Measurements from ENCODE around the gene MDFIC. TPM values are rescaled to one million over a fixed set of nuclear protein-coding genes. Genes with fewer than 3 reads are reported as not detected.

Gene MDFIC
- polyA plus RNA-seq, 2 donors, result 9.8 to 14.5 TPM

- Histone ChIP-seq H3K4me3 (ENCODE audit: low read depth in 1 of 2, low read length in 2 of 2) (no peak overlapping the region), H3K36me3 (ENCODE audit: control insufficient read depth in 2 of 2, insufficient read depth in 2 of 2, low read length in 1 of 2) (no peaks in the 10 kb centered on the region), H3K27ac (ENCODE audit: low read depth in 2 of 2, low read length in 1 of 2) (no peak overlapping the region), H3K4me1 (ENCODE audit: control insufficient read depth in 2 of 2, insufficient read depth in 2 of 2, low read length in 1 of 2) (no peaks in the 10 kb centered on the region), H3K27me3 (ENCODE audit: control insufficient read depth in 1 of 2, insufficient read depth in 2 of 2, low read length in 2 of 2) (no peaks in the 10 kb centered on the region), H3K9me3 (ENCODE audit: control insufficient read depth in 2 of 2, insufficient read depth in 1 of 2, low read depth in 1 of 2, low read length in 1 of 2) (no peaks in the 10 kb centered on the region)
- 75 to 77% methylated on average over 3 of the region's 3 CpGs for WGBS, 2 donors
Measured at GRCh38 chr7:114962441-114962840, 40.5 kb downstream of the MDFIC start.

GRCh38 chr7:114966156-114966555 lies 44.3 kb downstream of the MDFIC start:
- WGBS, 2 donors, result 89 to 91% methylated on average over 2 of the region's 2 CpGs
- no peaks in the 10 kb centered on the region for H3K4me1 ChIP-seq (ENCODE audit: control insufficient read depth in 2 of 2, insufficient read depth in 2 of 2, low read length in 1 of 2)
- H3K27ac ChIP-seq (ENCODE audit: low read depth in 2 of 2, low read length in 1 of 2), result no peak overlapping the region
- no peaks in the 10 kb centered on the region for H3K27me3 ChIP-seq (ENCODE audit: control insufficient read depth in 1 of 2, insufficient read depth in 2 of 2, low read length in 2 of 2)
- no peak overlapping the region for H3K4me3 ChIP-seq (ENCODE audit: low read depth in 1 of 2, low read length in 2 of 2)
- H3K9me3 ChIP-seq (ENCODE audit: control insufficient read depth in 2 of 2, insufficient read depth in 1 of 2, low read depth in 1 of 2, low read length in 1 of 2), result no peaks in the 10 kb centered on the region
- H3K36me3 ChIP-seq (ENCODE audit: control insufficient read depth in 2 of 2, insufficient read depth in 2 of 2, low read length in 1 of 2), result no peaks in the 10 kb centered on the region

GRCh38 chr7:114969096-114969495 lies 47.2 kb downstream of the MDFIC start:
- no peaks in the 10 kb centered on the region for H3K9me3 ChIP-seq (ENCODE audit: control insufficient read depth in 2 of 2, insufficient read depth in 1 of 2, low read depth in 1 of 2, low read length in 1 of 2)
- no peaks in the 10 kb centered on the region for H3K36me3 ChIP-seq (ENCODE audit: control insufficient read depth in 2 of 2, insufficient read depth in 2 of 2, low read length in 1 of 2)
- no peak overlapping the region for H3K4me3 ChIP-seq (ENCODE audit: low read depth in 1 of 2, low read length in 2 of 2)
- H3K27me3 ChIP-seq (ENCODE audit: control insufficient read depth in 1 of 2, insufficient read depth in 2 of 2, low read length in 2 of 2), result no peaks in the 10 kb centered on the region
- H3K4me1 ChIP-seq (ENCODE audit: control insufficient read depth in 2 of 2, insufficient read depth in 2 of 2, low read length in 1 of 2), result no peaks in the 10 kb centered on the region
- H3K27ac ChIP-seq (ENCODE audit: low read depth in 2 of 2, low read length in 1 of 2), result no peak overlapping the region
- WGBS, 2 donors, result 94 to 96% methylated on average over 4 of the region's 4 CpGs

GRCh38 chr7:114970308-114970707 lies 48.4 kb downstream of the MDFIC start:
- Histone ChIP-seq H3K27me3 (ENCODE audit: control insufficient read depth in 1 of 2, insufficient read depth in 2 of 2, low read length in 2 of 2) (no peaks in the 10 kb centered on the region), H3K9me3 (ENCODE audit: control insufficient read depth in 2 of 2, insufficient read depth in 1 of 2, low read depth in 1 of 2, low read length in 1 of 2) (no peaks in the 10 kb centered on the region), H3K4me3 (ENCODE audit: low read depth in 1 of 2, low read length in 2 of 2) (no peak overlapping the region), H3K36me3 (ENCODE audit: control insufficient read depth in 2 of 2, insufficient read depth in 2 of 2, low read length in 1 of 2) (no peaks in the 10 kb centered on the region), H3K4me1 (ENCODE audit: control insufficient read depth in 2 of 2, insufficient read depth in 2 of 2, low read length in 1 of 2) (no peaks in the 10 kb centered on the region), H3K27ac (ENCODE audit: low read depth in 2 of 2, low read length in 1 of 2) (no peak overlapping the region)
- WGBS, 2 donors, result 84 to 87% methylated on average over 3 of the region's 3 CpGs

DNA sequence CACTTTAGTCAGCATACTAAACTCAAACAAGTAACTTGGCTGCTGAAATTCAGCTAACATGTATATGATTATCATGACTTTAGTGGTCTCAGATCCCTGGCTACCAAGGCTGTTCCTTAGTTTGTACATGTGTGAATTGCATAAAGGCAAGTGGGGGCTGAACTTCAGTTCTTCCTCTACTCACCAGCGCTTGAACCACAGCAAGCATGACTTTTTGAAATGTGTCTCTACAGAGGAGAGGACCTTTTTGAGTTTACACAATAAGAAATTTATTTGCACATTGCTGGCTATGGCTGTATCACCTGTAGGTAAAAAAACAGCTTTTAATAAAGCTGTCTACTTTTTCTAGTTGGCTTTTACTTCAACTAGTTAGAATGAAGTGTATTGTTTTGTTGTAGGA lies 48.8 kb downstream of the MDFIC start:
- WGBS, 2 donors, result 92 to 100% methylated on average over 1 of the region's 1 CpG
- no peaks in the 10 kb centered on the region for H3K9me3 ChIP-seq (ENCODE audit: control insufficient read depth in 2 of 2, insufficient read depth in 1 of 2, low read depth in 1 of 2, low read length in 1 of 2)

GRCh38 chr7:114972567-114972966 lies 50.7 kb downstream of the MDFIC start:
- no peaks in the 10 kb centered on the region for H3K36me3 ChIP-seq (ENCODE audit: control insufficient read depth in 2 of 2, insufficient read depth in 2 of 2, low read length in 1 of 2)
- 91 to 94% methylated on average over 3 of the region's 3 CpGs for WGBS, 2 donors

More for the DNA sequence above, 48.8 kb downstream of the MDFIC start:
- Histone ChIP-seq H3K36me3 (ENCODE audit: control insufficient read depth in 2 of 2, insufficient read depth in 2 of 2, low read length in 1 of 2) (no peaks in the 10 kb centered on the region), H3K27me3 (ENCODE audit: control insufficient read depth in 1 of 2, insufficient read depth in 2 of 2, low read length in 2 of 2) (no peaks in the 10 kb centered on the region), H3K4me1 (ENCODE audit: control insufficient read depth in 2 of 2, insufficient read depth in 2 of 2, low read length in 1 of 2) (no peaks in the 10 kb centered on the region), H3K4me3 (ENCODE audit: low read depth in 1 of 2, low read length in 2 of 2) (no peak overlapping the region), H3K27ac (ENCODE audit: low read depth in 2 of 2, low read length in 1 of 2) (no peak overlapping the region)

GRCh38 chr7:114973147-114973546 lies 51.3 kb downstream of the MDFIC start:
- H3K36me3 ChIP-seq (ENCODE audit: control insufficient read depth in 2 of 2, insufficient read depth in 2 of 2, low read length in 1 of 2), result no peaks in the 10 kb centered on the region
- no peaks in the 10 kb centered on the region for H3K4me1 ChIP-seq (ENCODE audit: control insufficient read depth in 2 of 2, insufficient read depth in 2 of 2, low read length in 1 of 2)
- H3K4me3 ChIP-seq (ENCODE audit: low read depth in 1 of 2, low read length in 2 of 2), result no peak overlapping the region
- H3K9me3 ChIP-seq (ENCODE audit: control insufficient read depth in 2 of 2, insufficient read depth in 1 of 2, low read depth in 1 of 2, low read length in 1 of 2), result no peaks in the 10 kb centered on the region
- WGBS, 2 donors, result 52 to 60% methylated on average over 3 of the region's 3 CpGs
- H3K27me3 ChIP-seq (ENCODE audit: control insufficient read depth in 1 of 2, insufficient read depth in 2 of 2, low read length in 2 of 2), result no peaks in the 10 kb centered on the region
- H3K27ac ChIP-seq (ENCODE audit: low read depth in 2 of 2, low read length in 1 of 2), result no peak overlapping the region

More at GRCh38 chr7:114972567-114972966, 50.7 kb downstream of the MDFIC start:
- Histone ChIP-seq H3K4me3 (ENCODE audit: low read depth in 1 of 2, low read length in 2 of 2) (no peak overlapping the region), H3K9me3 (ENCODE audit: control insufficient read depth in 2 of 2, insufficient read depth in 1 of 2, low read depth in 1 of 2, low read length in 1 of 2) (no peaks in the 10 kb centered on the region), H3K27ac (ENCODE audit: low read depth in 2 of 2, low read length in 1 of 2) (no peak overlapping the region), H3K27me3 (ENCODE audit: control insufficient read depth in 1 of 2, insufficient read depth in 2 of 2, low read length in 2 of 2) (no peaks in the 10 kb centered on the region), H3K4me1 (ENCODE audit: control insufficient read depth in 2 of 2, insufficient read depth in 2 of 2, low read length in 1 of 2) (no peaks in the 10 kb centered on the region)

GRCh38 chr7:114975401-114975800 lies 53.5 kb downstream of the MDFIC start:
- Histone ChIP-seq H3K4me3 (ENCODE audit: low read depth in 1 of 2, low read length in 2 of 2) (no peak overlapping the region), H3K27me3 (ENCODE audit: control insufficient read depth in 1 of 2, insufficient read depth in 2 of 2, low read length in 2 of 2) (no peaks in the 10 kb centered on the region), H3K9me3 (ENCODE audit: control insufficient read depth in 2 of 2, insufficient read depth in 1 of 2, low read depth in 1 of 2, low read length in 1 of 2) (no peaks in the 10 kb centered on the region), H3K36me3 (ENCODE audit: control insufficient read depth in 2 of 2, insufficient read depth in 2 of 2, low read length in 1 of 2) (no peaks in the 10 kb centered on the region), H3K4me1 (ENCODE audit: control insufficient read depth in 2 of 2, insufficient read depth in 2 of 2, low read length in 1 of 2) (no peaks in the 10 kb centered on the region), H3K27ac (ENCODE audit: low read depth in 2 of 2, low read length in 1 of 2) (no peak overlapping the region)
- WGBS, 2 donors, result 63 to 77% methylated on average over 2 of the region's 2 CpGs

- H3K4me1 ChIP-seq (ENCODE audit: control insufficient read depth in 2 of 2, insufficient read depth in 2 of 2, low read length in 1 of 2), result no peaks in the 10 kb centered on the region
- 83 to 85% methylated on average over 4 of the region's 4 CpGs for WGBS, 2 donors
- no peak overlapping the region for H3K4me3 ChIP-seq (ENCODE audit: low read depth in 1 of 2, low read length in 2 of 2)
- no peak overlapping the region for H3K27ac ChIP-seq (ENCODE audit: low read depth in 2 of 2, low read length in 1 of 2)
- no peaks in the 10 kb centered on the region for H3K27me3 ChIP-seq (ENCODE audit: control insufficient read depth in 1 of 2, insufficient read depth in 2 of 2, low read length in 2 of 2)
- H3K36me3 ChIP-seq (ENCODE audit: control insufficient read depth in 2 of 2, insufficient read depth in 2 of 2, low read length in 1 of 2), result no peaks in the 10 kb centered on the region
- H3K9me3 ChIP-seq (ENCODE audit: control insufficient read depth in 2 of 2, insufficient read depth in 1 of 2, low read depth in 1 of 2, low read length in 1 of 2), result no peaks in the 10 kb centered on the region
Measured at GRCh38 chr7:114976666-114977065, 54.8 kb downstream of the MDFIC start.

DNA sequence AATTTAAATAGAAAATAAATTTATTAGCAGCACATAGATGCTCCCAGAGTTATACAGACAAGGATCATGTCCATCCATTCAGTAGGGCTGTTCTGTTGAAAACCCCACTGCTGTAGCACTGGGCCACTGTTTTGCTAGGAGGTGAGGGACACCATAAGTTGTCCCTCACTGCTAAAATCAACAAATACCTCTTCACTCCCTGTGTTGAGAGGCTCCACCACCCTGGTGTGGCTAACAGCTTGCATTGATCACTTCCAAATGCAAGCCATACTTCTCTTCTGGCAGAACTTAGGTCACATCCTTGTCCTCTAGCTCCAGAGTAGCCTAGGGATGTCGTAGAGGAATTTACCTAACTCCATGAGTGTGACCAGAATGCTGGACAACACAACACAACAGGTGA lies 55.4 kb downstream of the MDFIC start:
- H3K9me3 ChIP-seq (ENCODE audit: control insufficient read depth in 2 of 2, insufficient read depth in 1 of 2, low read depth in 1 of 2, low read length in 1 of 2), result no peaks in the 10 kb centered on the region
- H3K27ac ChIP-seq (ENCODE audit: low read depth in 2 of 2, low read length in 1 of 2), result no peak overlapping the region
- no peaks in the 10 kb centered on the region for H3K36me3 ChIP-seq (ENCODE audit: control insufficient read depth in 2 of 2, insufficient read depth in 2 of 2, low read length in 1 of 2)
- 92 to 97% methylated on average over 1 of the region's 1 CpG for WGBS, 2 donors
- H3K4me3 ChIP-seq (ENCODE audit: low read depth in 1 of 2, low read length in 2 of 2), result no peak overlapping the region
- H3K27me3 ChIP-seq (ENCODE audit: control insufficient read depth in 1 of 2, insufficient read depth in 2 of 2, low read length in 2 of 2), result no peaks in the 10 kb centered on the region
- H3K4me1 ChIP-seq (ENCODE audit: control insufficient read depth in 2 of 2, insufficient read depth in 2 of 2, low read length in 1 of 2), result no peaks in the 10 kb centered on the region
